HG03159 (cell line): ENCODE measurements around the gene HNF1B.
"Not testable (repeated sequence)": the region's sequence is repeated elsewhere in the genome, so short reads cannot be mapped to it uniquely, and the experiment has no call there.

Experiments used
- ATAC-seq: cut with Tn5 transposase; IDR thresholded peaks from one replicate; pipeline ENCODE4 v1.9.1; 2021; ENCODE audit warnings: mild to moderate bottlenecking, moderate library complexity; ENCODE audit not compliant: unreplicated experiment

HNF1B gene

DNA sequence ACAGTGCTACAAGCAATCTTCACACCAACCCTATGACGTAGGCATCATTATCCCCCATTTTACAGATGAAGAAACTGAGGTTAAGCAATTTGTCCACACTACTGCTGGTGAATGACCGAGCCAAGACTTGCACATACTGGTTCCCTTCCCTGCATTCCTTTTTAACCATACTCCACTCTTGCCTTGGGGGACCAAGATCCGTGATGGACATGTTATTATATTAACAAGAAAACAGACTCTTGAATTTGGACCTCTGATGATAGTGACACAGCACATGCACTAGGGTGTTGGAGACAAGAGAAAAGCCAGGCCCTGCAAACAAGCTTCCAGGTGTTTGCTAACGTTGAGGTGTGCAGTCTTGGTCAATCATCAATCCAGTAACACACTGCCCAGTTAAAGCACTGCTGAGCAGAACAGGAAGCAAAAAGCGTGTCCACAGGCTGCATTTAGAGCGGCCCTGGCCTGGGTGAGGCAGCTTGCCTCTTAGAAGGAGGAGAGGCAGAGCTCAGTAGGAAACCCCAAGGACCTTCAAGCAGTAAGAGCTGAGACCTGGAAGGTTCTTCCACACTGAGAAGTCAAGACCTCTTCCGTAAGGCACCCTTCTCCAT, 36.7 kb downstream of the HNF1B start:
- no peak for ATAC-seq

DNA sequence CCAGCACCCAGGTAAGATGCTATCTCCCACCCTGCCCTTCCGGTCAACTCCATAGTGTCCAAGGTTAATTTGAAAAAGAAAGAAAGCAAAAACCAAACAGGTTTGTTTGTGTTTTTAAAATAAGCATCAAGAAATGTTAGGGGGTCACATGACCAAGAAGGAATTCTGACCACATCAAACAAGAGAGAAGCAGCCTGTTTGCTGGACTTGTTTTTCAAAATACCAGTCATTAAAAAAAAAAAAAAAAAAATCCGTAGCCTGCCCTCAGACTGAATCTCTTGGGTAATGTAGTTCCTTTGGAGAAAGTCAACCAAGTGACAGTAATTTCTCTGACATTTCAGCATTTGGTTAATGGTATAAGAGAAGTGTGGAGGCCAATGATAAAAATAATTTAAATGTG, 38.4 kb downstream of the HNF1B start:
- ATAC-seq: no peak

DNA sequence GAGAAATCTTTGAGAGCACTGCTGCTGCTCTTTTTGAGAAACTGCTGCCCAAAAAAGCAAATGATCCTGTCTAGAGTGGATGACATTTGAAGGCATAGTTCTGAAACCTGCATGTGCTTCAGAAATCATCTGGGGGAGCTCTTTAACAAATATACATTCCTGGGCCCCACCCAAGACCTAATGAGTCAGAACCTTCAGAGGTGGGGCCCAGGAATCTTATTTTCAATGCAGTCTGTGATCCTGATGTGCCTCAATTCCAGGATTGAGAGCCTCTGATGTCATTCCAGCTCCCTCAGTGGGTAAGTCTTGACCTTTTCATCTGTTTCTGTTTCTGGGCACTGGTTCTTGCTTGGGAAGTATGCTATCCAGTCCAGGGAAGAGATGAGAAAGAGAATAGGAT, 42.3 kb downstream of the HNF1B start:
- ATAC-seq: no peak

DNA sequence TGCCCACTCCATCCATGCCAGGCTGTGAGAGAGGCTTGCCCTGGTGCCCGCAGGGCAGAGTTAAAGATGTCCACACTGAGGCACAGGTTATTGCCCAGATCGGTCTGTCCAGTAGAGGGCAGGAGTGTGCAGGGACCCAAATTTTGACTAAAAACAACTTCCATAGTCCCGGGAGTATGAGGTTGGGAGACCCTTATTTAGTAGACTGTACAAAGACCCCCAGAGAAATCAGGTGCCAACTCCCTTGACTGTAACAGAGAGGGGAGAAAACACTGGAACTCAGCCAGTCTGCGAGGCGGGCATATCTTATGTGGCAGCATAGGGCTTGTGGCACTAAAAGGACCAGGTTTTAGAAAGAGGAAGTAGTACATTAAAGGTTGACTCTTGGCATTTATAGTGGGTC, 43.4 kb downstream of the HNF1B start:
- ATAC-seq: no peak

DNA sequence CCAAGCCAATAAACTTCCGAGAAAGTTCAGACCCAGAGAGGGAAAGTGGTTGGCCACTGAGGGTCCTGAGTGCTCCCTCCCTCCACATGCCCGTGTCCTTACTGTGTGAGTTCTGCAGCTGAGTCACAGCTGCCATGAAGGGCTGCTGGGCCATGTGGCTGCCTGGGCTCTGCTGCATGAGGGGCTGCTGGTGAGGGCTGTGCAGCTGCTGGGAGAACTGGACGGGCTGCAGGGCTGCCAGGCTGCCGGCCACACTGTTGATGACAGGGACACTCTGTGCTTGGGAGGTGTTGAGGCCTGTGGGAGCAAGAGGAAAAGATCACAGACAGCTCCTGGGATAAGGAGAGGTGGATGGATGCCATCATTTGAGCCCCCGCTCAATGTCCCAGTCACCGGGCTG, 44.0 kb downstream of the HNF1B start:
- ATAC-seq: no peak

DNA sequence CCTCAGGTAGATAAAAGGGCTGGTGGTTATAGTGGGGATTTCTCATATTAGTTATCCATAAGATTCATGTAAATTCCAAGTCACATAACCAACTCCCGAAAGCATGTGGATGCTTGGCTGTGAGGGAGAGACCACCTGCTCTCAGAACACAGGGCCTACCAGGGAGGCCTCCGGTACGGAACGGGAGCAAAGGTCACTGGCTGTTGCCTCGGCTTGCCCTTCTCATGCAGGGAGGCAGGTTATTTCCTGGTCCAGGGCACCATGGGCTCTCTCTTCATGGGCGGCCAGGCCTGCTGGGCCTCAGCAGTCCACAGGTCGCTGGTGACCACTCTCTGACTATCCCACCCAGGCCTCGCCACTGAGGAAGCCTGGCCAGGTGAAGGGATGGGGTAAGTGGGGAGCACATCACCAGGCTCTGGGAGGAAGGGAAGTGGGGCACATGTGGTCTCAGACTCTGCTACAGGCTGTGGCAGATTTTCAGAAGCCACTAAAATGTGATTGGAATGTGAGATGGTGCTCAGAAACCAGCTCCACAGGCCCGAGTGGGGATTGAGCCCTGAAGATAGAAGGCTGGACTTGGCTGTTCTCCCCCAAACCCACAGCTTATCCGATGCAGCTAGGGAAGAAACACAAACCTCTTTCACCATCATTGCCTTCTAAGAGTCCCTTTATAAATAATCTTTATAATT, 45.4 kb downstream of the HNF1B start:
- ATAC-seq: no peak

DNA sequence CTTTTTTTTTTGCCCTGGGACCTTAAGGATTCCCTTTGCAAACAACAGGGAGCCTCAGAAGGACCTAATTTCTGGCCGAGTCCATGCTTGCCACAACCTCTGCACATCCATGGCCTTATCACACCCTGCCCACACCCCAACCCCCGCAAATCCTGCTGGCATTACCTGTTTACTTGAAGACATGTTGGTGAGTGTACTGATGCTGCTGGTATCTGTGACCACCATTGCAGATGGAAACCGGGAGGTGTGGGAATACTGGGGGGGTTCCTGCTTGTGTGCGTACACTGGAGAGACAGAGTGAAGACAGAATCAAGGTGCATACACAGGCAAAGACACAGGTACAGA, 46.0 kb downstream of the HNF1B start:
- no peak for ATAC-seq

DNA sequence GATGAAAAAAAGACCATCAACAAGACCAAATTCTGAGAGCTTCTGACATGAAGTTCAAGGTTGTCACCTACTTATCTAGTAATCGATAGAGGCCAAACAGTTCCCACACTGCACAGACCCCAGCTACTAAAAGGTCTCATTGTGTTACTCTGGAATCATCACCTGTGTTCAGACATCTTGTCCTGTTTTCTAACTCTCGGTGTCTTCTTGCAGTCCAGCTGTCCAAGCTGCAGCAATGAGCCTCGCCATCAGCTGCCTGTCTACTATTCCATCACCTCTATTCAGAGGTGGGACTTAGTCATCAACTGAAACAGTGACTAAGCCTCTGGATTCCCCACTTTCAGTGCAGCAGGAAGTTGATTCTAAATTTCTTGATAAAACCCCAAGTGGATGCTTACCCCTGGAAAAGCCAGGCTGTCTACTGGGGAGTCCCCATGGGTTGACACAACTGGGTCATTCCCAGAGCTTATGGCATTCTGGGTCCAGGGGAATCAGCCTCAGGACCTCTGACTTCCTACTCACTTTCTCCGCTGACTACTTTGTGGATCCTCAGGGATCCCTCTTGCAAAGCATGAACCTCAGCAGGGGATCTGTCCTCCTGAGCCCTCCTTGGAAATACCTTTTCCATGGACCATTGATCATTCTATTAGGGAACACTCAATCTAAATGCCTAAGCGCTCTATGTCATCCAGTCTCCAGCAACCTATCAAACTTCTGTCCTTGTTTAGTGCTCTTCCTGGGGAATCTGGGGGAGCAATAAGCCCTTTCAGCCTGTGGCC, 46.5 kb downstream of the HNF1B start:
- ATAC-seq: no peak

DNA sequence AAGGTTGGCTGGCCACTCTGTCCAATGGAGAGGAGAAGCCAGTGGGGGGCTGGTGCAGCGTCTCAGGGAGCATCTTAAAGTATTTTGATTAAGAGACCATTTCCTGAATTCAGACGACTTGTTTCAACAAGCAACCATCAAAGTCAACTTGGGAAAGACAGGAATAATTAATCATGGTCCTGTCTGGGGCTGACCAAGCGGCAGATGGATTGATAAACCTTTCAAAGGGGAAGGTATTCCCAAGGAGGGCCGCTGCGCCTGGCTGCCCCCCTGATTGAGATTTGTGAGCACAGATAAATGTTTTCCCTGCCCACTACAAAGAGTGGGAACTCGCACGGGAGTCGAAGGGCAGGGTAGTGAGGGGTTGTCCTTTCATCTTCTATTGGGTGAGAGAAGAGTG, 47.5 kb downstream of the HNF1B start:
- ATAC-seq: no peak

DNA sequence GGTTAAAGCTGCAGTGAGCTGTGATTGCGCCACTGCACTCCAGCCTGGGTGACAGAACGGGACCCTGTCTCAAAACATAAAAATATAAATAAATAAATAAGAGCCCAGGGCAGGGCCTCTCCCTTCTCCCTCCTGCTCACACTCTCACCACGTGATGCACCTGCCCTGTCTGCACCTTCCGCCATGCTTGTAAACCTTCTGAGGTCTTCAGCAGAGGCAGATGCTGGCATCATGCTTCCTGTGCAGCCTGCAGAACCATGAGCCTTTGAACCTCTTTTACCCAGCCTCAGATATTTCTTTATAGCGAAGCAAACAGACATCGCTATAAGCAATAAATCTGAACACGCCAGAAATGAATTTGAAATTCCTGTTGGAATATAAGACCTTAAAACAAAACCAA, 48.5 kb downstream of the HNF1B start:
- ATAC-seq: no peak

DNA sequence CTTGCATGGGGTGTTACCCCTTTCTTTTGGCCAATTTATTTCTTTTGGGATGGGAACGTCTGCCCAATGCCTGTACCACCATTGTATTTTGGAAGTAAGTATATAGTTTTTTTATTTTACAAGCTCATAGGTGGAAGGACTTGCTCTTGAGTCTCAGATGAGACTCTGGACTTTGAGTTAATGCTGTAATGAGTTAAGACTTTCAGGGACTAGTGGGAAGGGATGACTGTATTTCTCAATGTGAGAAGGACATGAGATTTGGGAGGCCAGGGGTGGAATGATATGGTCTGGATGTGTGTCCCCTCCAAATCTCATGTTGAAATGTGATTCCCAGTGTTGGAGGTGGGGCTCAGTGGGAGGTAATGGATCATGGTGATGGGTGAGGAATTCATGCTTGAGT, 49.1 kb downstream of the HNF1B start:
- ATAC-seq: no peak

DNA sequence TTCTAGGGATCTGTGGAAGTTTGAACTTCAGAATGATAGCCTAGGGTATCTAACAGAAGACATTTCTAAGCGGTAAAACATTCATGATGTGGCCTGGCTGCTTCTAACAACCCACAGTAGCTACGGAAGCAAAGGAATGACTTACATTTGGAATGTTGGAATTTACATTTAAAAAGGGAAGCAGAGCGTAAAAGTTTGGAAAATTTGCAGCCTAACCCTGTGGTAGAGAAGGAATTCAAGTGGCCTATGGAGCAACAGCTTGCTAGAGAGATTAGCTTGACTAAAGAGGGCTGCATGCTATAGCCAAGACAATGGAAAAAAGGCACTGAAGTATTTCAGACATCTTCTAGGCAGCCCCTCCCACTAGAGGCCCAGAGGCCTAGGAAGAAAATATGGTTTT, 50.1 kb downstream of the HNF1B start:
- no peak for ATAC-seq

DNA sequence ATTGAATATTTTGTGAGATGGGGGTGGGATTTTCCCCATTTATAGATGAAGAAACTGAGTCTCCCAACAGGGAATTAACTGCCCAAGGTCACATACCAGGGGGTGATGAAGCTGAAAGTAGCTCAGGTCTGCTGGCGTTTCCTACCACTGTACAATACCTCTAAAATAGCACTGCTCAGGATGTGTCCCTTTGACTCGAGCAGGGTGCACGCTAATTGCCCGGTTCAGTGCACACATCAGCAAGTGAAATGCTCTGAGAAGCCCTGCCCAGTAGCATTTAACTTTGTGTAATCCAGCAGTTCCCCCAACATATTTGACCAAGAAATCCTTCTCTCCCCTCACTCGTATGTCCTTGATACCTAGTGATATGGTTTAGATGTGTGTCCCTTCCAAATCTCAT, 51.5 kb downstream of the HNF1B start:
- no peak for ATAC-seq

DNA sequence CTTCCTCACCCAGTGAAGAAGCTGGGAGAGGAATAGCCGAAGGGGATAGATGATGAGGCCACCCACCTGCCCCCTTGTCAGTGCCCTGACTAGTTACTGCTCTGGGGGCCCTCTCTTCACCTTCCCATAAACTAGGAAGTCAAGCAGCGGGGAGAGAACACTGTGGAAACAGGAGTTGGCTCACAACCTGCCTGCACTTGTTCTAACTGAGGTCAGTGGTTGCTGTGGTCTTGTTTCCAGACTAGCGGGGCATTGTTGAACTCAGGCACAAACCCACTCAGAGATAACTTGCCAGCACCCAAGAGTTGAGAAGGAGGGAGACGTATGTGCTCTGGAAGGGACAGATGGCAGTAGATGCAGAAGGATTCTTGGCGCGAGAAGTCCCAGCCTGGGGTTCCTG, 53.1 kb downstream of the HNF1B start:
- no peak for ATAC-seq

DNA sequence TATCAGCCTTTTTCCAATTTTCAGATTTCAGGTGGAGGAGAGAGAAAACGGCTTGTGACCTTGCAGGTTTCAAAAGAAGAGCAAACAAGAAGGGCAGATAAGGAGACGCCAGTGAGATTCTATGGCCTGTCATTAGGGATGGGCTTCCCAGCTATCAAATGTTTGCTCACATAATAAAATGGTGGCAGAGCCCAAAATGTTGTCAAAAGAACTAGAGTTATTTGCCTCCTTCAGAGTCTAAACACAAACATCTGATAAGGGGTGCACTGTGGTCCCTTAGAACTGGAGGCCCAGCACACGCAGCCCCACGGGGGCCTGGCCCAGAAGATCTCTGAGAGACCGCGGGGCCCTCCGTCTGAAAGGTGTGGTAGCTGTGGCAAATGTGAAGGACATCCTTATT, 55.5 kb downstream of the HNF1B start:
- no peak for ATAC-seq

DNA sequence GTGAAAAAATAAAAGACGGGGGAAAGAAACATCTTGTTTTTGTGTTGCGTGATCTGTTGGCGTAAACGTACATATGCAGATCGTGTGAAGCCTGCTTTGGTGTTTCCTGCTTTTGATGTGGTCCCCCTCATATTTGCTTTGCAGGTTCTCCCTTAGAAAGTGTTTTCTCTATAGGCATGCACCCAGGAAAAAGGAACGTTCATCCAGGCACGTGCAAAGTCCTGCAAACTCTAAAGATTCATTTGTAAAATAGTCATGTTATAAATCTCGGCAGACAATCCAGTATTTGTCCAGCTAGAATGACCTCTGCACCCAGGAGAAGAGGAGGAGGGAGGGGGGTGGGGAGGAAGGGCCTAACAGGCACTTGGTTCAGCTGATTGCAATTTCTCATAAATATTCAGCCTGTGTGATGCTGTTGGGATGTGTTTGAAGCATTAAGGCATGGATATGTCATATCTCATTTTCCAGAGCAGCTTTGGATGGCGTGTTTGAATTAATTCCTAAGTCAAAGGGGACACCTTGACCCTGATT, 61.3 kb downstream of the HNF1B start:
- ATAC-seq: no peak

DNA sequence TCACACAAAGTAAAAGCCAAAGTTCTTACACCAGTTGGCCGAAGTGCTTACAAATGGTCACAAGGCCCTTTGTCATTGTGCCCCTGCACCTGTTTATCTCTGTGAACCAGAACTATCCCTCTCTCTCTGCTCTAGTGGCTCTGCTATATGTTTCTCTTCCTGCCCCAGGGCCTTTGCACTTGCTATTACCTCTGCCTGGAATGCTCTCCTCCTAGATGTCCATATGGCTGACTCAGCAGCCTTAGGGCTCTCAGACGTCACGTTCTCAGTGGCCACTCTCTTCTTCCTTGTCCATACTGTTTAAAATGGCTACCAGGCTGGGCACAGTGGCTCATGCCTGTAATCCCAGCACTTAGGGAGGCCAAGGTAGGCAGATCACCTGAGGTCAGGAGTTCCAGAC, 62.9 kb downstream of the HNF1B start:
- ATAC-seq: no peak

DNA sequence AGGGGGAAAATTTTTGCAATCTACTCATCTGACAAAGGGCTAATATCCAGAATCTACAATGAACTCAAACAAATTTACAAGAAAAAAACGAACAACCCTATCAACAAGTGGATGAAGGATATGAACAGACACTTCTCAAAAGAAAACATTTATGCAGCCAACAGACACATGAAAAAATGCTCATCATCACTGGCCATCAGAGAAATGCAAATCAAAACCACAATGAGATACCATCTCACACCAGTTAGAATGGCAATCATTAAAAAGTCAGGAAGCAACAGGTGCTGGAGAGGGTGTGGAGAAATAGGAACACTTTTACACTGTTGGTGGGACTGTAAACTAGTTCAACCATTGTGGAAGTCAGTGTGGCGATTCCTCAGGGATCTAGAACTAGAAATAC, 64.9 kb downstream of the HNF1B start:
- not testable (repeated sequence) for ATAC-seq

DNA sequence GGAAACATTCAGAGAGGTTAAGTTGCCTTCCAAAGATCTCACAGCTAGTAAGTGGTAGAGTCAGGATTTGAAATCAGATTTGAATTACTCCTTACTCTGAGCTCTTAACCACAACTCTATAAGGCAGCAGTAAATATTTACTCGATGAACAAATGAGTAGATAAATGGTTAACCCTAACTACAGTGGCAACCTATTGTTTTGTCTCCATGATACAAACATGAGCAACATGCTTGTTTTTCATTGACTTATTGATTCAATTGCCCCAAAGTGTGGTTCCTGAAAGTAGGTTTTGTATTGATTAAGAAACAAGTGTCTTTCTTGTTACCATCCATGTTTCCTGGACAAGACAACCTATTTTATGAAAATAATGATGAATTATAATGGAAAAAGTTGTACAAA, 66.8 kb downstream of the HNF1B start:
- no peak for ATAC-seq

DNA sequence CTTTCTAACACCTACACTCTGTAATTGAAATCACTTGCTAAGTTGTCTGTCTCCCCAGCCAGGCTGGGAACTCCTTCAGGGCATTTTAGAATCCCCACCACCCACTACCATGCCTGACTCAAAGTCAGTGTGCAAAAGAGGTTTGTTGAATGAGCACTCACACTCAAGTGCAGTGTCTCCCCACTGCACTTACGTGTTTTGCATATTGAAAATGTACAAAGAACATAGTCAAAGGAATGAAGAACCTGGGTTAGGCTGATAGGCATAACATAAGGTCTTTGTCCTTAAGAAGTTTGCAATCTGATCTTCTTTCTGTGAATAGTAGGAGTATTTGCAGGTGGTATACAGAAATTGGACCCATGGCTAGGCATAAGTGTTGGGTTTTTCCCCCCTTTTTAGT, 67.8 kb downstream of the HNF1B start:
- no peak for ATAC-seq

DNA sequence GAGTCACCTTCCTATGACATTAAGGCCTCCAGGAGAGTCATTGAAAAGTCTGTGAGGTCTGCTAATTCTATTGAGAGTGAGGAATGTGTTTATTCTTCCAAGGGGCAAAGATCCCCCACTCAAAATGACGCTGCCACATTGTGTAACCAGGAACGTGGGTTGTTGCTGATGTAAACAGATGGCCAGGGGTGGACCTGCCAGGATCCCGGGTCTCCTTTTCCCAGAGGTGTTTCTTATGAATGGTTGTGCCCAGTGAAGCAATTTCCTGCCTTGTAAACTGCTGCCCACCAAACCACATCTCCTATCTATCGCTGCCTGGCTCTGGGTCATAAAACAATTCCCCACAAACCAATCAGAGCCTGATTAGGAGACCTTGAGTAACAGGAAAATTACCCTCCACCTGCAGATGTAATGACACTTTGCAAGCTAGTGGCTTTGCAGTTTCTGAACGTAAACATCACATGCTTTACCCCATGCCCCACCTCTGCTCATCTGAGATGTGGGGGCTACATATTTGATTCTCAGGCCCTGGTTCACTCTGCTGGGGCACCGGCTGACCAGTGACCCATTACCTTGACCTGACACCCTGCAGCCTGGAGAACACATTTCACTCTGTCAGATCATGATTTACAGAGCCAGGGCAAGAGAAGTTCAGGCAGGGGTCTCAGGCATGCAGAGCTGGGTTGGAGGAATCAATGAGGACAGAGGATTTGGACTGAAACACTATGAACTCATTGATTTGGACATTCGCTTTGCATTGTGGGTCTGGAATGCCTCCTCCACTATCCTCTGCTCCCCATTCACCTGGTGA, 68.5 kb downstream of the HNF1B start:
- ATAC-seq: no peak
